Stimulated activated naive CD8-positive, alpha-beta T cell treated with anti-CD3 and anti-CD28 coated beads, Interleukin-15, Interleukin-2, amounts not matched to agents 100 ng/mL and 50 ng/mL, for 24 hours (primary cell): ENCODE data around the gene PLA2G2A.
"Not testable (repeated sequence)": the region's sequence is repeated elsewhere in the genome, so short reads cannot be mapped to it uniquely, and the experiment has no call there.

Source experiments
- H3K27ac Mint-ChIP-seq: one replicate; pipeline ENCODE4 v1.8.0; 2021; ENCODE audit warnings: mild to moderate bottlenecking, mixed read lengths
- H3K27me3 Mint-ChIP-seq: one replicate; pipeline ENCODE4 v1.8.0; 2021; ENCODE audit warnings: mixed read lengths
- H3K36me3 Mint-ChIP-seq: one replicate; pipeline ENCODE4 v1.8.0; 2021; ENCODE audit warnings: low read depth, mixed read lengths
- H3K4me1 Mint-ChIP-seq: one replicate; pipeline ENCODE4 v1.8.0; 2021; ENCODE audit warnings: low read depth, mixed read lengths
- H3K4me3 Mint-ChIP-seq: one replicate; pipeline ENCODE4 v1.8.0; 2021; ENCODE audit warnings: mild to moderate bottlenecking, mixed read lengths
- H3K9me3 Mint-ChIP-seq: one replicate; pipeline ENCODE4 v1.8.0; 2021; ENCODE audit warnings: mixed read lengths

The PLA2G2A gene

GRCh38 chr1:19979494-19979977, at the start of gene PLA2G2A:
PLA2G2A (minus strand) TSS chr1:19979618; CDS start chr1:19978773, 845 bp downstream.
- H3K9me3 Mint-ChIP-seq = no peaks in the 10 kb centered on the region
- H3K27ac Mint-ChIP-seq = no peak within 1 kb of the TSS
- H3K36me3 Mint-ChIP-seq = no peaks in the 10 kb centered on the region
- no peak within 1 kb of the TSS for H3K4me3 Mint-ChIP-seq
- H3K4me1 Mint-ChIP-seq = no peaks in the 10 kb centered on the region
- peaks cover 40% of the 10 kb centered on the region for H3K27me3 Mint-ChIP-seq

DNA sequence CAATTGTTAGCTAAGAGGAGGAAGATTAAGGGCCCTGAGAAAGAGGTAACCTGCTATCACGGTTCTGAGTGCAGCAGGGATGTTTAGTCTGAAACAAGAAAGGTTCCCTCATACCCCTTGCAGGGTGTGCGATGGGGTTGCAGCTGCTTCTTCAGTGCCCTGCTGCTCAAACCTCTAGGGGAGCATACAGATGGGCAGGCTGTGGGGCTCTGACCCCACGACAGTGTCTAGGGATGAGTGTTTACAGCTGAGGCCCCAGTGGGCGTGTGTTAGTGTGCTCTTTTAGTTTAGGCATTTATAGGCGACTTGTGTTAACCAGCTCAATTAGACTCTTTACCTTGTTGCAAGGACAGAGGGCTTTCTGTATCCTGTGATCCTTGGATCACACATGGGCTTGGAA, 49.3 kb upstream of the PLA2G2A start:
- Mint-ChIP-seq H3K27me3 (peaks cover 42% of the 10 kb centered on the region), H3K4me3 (no peak overlapping the region), H3K36me3 (no peaks in the 10 kb centered on the region), H3K27ac (no peak overlapping the region), H3K4me1 (no peaks in the 10 kb centered on the region), H3K9me3 (no peaks in the 10 kb centered on the region)

DNA sequence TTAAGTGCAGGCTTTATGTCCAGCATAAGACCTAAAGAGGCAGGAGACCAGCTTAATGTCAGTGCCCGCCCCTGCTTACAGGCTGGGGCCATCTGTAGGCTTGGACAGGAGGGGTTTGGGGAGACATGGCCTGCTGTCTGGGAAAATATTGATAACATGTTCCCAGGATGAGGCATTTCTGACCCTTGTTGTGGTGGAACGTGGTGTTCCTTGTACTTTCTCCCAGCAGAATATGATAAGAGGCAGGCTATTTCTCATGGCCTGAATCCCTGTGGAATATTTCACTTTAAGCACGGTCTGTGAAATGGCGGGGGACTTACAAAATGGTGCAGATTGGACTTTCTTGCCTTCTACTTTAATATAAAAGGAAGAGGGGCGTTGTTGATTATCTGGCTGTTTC, 48.7 kb upstream of the PLA2G2A start:
- Mint-ChIP-seq H3K9me3 (no peaks in the 10 kb centered on the region), H3K4me3 (no peak overlapping the region), H3K27ac (no peak overlapping the region), H3K4me1 (no peaks in the 10 kb centered on the region), H3K36me3 (no peaks in the 10 kb centered on the region), H3K27me3 (peaks cover 45% of the 10 kb centered on the region)

- Mint-ChIP-seq H3K27me3 (peaks cover 40% of the 10 kb centered on the region), H3K27ac (no peak overlapping the region), H3K4me3 (no peak overlapping the region), H3K9me3 (peaks cover 20% of the 10 kb centered on the region), H3K36me3 (peaks cover 15% of the 10 kb centered on the region), H3K4me1 (no peaks in the 10 kb centered on the region)
Measured at GRCh38 chr1:20017741-20018140, 38.3 kb upstream of the PLA2G2A start.

GRCh38 chr1:20014153-20014552, 34.7 kb upstream of the PLA2G2A start:
- peaks cover 15% of the 10 kb centered on the region for H3K36me3 Mint-ChIP-seq
- H3K4me1 Mint-ChIP-seq = no peaks in the 10 kb centered on the region
- no peak overlapping the region for H3K27ac Mint-ChIP-seq
- H3K9me3 Mint-ChIP-seq = peaks cover 20% of the 10 kb centered on the region
- H3K4me3 Mint-ChIP-seq = no peak overlapping the region
- H3K27me3 Mint-ChIP-seq = peaks cover 43% of the 10 kb centered on the region

GRCh38 chr1:20010016-20010415, 30.6 kb upstream of the PLA2G2A start:
- Mint-ChIP-seq H3K4me3 (no peak overlapping the region), H3K9me3 (peaks cover 5% of the 10 kb centered on the region), H3K4me1 (no peaks in the 10 kb centered on the region), H3K27me3 (peaks cover 35% of the 10 kb centered on the region), H3K27ac (no peak overlapping the region), H3K36me3 (no peaks in the 10 kb centered on the region)

DNA sequence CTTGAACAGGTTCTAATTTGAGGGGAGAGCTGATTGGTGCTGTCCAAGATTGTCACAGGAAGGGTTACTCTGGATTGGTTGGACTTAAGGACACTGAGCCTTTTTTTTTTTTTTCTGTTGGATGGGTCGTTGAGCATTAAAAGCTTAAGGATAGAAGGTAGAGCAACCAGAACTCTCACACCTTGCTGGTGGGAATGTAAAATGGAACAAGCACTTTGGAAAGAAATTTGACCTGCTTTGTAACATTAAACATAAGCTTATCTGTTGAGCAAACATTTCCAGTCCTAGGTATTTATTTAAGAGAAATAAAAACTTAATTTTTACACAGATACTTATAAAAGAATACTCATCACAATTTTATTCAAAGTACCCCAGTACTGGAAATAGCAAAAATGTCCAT, 29.8 kb upstream of the PLA2G2A start:
- no peaks in the 10 kb centered on the region for H3K36me3 Mint-ChIP-seq
- H3K4me1 Mint-ChIP-seq = no peaks in the 10 kb centered on the region
- no peak overlapping the region for H3K27ac Mint-ChIP-seq
- H3K27me3 Mint-ChIP-seq = peaks cover 40% of the 10 kb centered on the region
- no peak overlapping the region for H3K4me3 Mint-ChIP-seq
- peaks cover 5% of the 10 kb centered on the region for H3K9me3 Mint-ChIP-seq

- Mint-ChIP-seq H3K36me3 (no peaks in the 10 kb centered on the region), H3K4me1 (no peaks in the 10 kb centered on the region), H3K4me3 (no peak overlapping the region), H3K27ac (no peak overlapping the region), H3K27me3 (peaks cover 46% of the 10 kb centered on the region), H3K9me3 (peaks cover 5% of the 10 kb centered on the region)
Measured at GRCh38 chr1:20008391-20008841, 29.0 kb upstream of the PLA2G2A start.

DNA sequence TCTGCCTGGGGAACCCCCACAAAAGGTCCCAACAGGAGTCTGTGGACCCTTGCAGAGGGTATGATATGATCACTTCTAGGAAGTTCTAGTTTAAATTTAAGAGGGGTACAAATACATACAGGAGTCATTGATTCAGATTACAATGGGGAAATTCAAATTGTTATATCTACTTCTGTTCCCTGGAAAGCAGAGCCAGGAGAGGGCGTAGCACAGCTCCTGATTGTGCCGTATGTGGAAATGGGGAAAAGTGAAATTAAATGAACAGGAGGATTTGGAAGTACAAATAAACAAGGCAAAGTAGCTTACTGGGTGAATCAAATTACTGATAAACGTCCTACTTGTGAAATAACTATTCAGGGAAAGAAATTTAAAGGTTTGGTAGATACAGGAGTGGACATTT, 19.4 kb upstream of the PLA2G2A start:
- peaks cover 66% of the 10 kb centered on the region for H3K27me3 Mint-ChIP-seq
- H3K27ac Mint-ChIP-seq, H3K4me1 Mint-ChIP-seq, H3K9me3 Mint-ChIP-seq, H3K4me3 Mint-ChIP-seq, H3K36me3 Mint-ChIP-seq: not testable (repeated sequence)

GRCh38 chr1:19990689-19991088, 11.3 kb upstream of the PLA2G2A start:
- Mint-ChIP-seq H3K27me3 (peaks cover 61% of the 10 kb centered on the region), H3K27ac (no peak overlapping the region), H3K36me3 (no peaks in the 10 kb centered on the region), H3K4me1 (no peaks in the 10 kb centered on the region), H3K9me3 (no peaks in the 10 kb centered on the region), H3K4me3 (no peak overlapping the region)

DNA sequence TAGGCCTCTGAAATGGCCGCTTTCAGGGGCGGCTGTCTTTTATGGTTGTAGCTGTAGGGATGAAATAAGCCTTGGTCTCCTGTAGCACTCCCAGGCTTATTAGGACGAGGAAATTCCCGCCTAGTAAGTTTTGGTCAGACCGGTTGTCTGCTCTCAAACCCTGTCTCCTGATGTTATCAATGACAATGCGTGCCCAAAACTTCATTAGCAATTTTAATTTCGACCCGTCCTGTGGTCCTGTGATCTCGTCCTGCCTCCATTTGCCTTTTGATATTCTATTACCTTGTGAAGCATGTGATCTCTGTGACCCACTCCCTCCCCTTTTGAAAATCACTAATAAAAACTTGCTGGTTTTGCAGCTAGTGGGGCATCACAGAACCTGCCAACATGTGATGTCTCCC, 10.8 kb upstream of the PLA2G2A start:
- not testable (repeated sequence) for H3K9me3 Mint-ChIP-seq, H3K4me3 Mint-ChIP-seq, H3K36me3 Mint-ChIP-seq, H3K4me1 Mint-ChIP-seq, H3K27ac Mint-ChIP-seq
- H3K27me3 Mint-ChIP-seq = peaks cover 61% of the 10 kb centered on the region

- Mint-ChIP-seq H3K27ac (no peak overlapping the region), H3K9me3 (no peaks in the 10 kb centered on the region), H3K27me3 (peaks cover 48% of the 10 kb centered on the region), H3K36me3 (no peaks in the 10 kb centered on the region), H3K4me3 (no peak overlapping the region), H3K4me1 (no peaks in the 10 kb centered on the region)
Measured at GRCh38 chr1:19988267-19989006, 9.0 kb upstream of the PLA2G2A start.

- H3K36me3 Mint-ChIP-seq = no peaks in the 10 kb centered on the region
- H3K4me1 Mint-ChIP-seq = no peaks in the 10 kb centered on the region
- no peak overlapping the region for H3K4me3 Mint-ChIP-seq
- H3K9me3 Mint-ChIP-seq = no peaks in the 10 kb centered on the region
- peaks cover 46% of the 10 kb centered on the region for H3K27me3 Mint-ChIP-seq
- H3K27ac Mint-ChIP-seq = no peak overlapping the region
Measured at GRCh38 chr1:19987719-19988118, 8.3 kb upstream of the PLA2G2A start.

DNA sequence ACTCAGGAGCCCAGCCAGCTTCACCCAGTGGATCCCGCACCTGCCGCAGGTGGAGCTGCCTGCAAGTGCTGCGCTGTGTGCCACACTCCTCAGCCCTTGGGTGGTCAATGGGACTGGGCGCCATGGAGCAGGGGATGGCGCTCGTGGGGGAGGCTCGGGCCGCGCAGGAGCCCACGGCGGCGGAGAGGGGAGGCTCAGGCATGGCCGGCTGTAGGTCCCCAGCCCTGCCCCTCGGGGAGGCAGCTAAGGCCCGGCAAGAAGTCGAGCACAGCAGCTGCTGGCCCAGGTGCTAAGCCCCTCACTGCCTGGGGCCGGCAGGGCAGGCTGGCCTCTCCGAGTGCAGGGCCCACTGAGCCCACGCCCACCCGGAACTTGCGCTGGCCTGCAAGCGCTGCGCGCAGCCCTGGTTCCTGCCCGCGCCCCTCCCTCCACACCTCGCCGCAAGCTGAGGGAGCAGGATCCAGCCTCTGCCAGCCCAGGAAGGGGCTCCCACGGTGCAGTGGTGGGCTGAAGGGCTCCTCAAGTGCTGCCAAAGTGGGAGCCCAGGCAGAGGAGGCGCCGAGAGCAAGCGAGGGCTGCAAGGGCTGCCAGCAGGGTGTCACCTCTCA, 5.1 kb upstream of the PLA2G2A start:
- H3K9me3 Mint-ChIP-seq, H3K36me3 Mint-ChIP-seq, H3K27ac Mint-ChIP-seq, H3K4me3 Mint-ChIP-seq, H3K4me1 Mint-ChIP-seq: not testable (repeated sequence)
- peaks cover 38% of the 10 kb centered on the region for H3K27me3 Mint-ChIP-seq

- H3K27ac Mint-ChIP-seq = no peak overlapping the region
- no peaks in the 10 kb centered on the region for H3K9me3 Mint-ChIP-seq
- no peak overlapping the region for H3K4me3 Mint-ChIP-seq
- peaks cover 36% of the 10 kb centered on the region for H3K27me3 Mint-ChIP-seq
- no peaks in the 10 kb centered on the region for H3K36me3 Mint-ChIP-seq
- no peaks in the 10 kb centered on the region for H3K4me1 Mint-ChIP-seq
Measured at GRCh38 chr1:19981507-19982312, 2.3 kb upstream of the PLA2G2A start.
